Measurements from ENCODE around the gene BUD31.
"Not testable (repeated sequence)": the region's sequence is repeated elsewhere in the genome, so short reads cannot be mapped to it uniquely, and the experiment has no call there.

The BUD31 gene

DNA sequence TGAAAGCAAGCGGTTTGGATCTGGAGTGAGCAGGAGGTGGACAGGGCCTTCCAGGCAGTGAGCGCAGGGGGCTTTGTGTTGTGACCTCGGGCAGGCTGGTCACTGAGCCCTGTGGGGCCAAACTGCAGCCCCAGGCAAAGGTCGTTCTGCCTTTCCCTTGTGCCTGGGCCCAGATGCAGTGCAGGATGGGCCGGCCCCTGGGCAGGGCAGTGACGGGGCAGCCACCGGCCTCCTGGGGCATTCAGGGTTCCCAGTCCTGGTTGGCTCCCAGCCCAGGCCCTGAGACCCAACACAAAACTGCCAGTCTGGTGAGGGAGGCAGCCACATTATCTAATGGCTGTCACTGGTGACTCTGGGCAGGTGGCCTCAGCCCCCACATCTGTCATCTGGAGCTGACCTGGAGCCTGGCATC, 27.1 kb upstream of the BUD31 start:
- peak overlapping the region; percentile 53 for H3K4me3 ChIP-seq (ENCODE audit: low read depth, low read length)
- TF ChIP-seq CTCF (IDR thresholded peaks at IDR 0.05; ENCODE audit: borderline replicate concordance, insufficient read depth, low read depth, low read length): no peak

DNA sequence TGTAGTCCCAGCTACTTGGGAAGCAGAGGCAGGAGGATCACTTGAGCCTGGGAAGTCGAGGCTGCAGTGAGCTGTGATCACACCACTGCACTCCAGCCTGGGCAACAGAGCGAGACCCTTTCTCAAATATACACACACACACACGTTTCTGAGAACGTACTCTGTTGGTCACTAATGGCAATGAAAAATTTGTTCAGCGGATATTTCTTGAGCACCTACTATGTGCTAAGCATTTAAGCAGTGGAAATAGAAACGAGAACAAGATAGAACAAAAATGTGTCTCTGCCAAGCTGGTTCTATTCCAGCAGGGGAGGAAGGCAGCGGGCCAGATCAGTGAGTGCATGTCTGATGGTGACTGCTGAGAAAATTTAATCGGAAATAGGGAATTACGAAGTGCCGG, 25.6 kb upstream of the BUD31 start:
- TF ChIP-seq CTCF (IDR thresholded peaks at IDR 0.05; ENCODE audit: borderline replicate concordance, insufficient read depth, low read depth, low read length): no peak
- no peak overlapping the region for H3K4me3 ChIP-seq (ENCODE audit: low read depth, low read length)

DNA sequence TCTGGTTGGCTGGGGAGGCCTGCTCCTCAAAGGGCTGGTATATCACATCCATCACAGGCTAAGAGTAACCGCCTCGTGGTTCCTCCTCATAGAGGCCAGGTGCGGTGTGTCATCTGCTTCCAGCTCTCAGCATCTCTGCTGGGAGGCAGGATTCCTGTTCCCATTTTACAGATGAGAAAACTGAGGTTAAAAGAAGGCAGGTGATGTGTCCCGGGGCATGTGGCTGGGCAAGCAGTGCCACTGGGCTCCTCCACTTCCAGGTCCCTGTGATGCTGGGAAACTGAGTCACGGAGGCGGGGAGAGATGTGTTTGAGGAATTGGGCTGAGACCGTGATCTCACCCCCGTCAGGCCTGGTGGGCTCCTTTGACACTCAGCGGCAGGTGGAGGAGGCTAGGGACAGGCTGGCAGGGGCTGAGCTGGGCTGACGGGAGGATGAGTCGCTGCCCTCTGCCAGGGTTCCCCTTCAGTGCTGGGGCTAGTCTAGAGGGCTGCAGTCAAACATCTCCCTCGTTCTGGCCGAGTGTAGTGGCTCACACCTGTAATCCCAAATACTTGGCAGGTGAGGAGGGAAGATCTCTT, 24.9 kb upstream of the BUD31 start:
- TF ChIP-seq CTCF (IDR thresholded peaks at IDR 0.05; ENCODE audit: borderline replicate concordance, insufficient read depth, low read depth, low read length): no peak
- H3K4me3 ChIP-seq (ENCODE audit: low read depth, low read length): no peak overlapping the region

DNA sequence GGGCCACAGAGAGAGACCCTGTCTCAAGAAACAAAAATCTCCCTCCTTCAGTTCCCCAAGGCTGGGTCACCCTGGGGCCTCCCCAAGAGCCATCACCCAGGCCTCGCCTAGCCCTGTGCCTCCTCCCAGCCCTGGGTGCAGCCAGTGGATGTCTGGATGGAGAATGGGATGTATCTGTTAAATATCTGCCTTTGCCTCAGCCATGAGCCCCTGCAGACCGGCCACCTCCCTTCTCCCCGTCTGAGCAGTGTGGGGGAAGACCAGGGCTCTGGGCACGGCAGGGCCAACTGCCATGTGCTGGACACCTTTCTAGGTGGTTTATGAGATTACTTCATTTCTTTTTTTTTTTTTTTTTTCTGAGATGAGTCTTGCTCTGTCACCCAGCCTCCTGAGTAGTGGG, 24.2 kb upstream of the BUD31 start:
- no peak overlapping the region for H3K4me3 ChIP-seq (ENCODE audit: low read depth, low read length)
- TF ChIP-seq CTCF (IDR thresholded peaks at IDR 0.05; ENCODE audit: borderline replicate concordance, insufficient read depth, low read depth, low read length): no peak

DNA sequence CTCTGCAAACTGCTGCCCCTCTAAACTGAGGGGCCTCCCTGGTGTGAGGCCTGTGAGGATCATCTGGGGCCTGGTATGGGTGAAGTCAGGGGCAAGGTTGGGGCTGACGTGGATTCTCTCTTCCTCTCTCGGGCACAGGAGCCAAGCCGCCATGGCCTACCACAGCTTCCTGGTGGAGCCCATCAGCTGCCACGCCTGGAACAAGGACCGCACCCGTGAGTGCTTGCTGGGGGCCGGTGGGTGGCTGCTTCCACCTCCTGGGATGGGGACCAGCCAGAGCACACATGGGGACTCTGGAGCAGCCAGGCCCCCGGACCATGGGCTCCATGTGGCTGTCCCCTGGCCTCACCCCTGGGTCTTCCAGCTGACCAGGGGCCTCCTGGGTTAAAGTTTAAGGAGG, 23.2 kb upstream of the BUD31 start:
- TF ChIP-seq CTCF (IDR thresholded peaks at IDR 0.05; ENCODE audit: borderline replicate concordance, insufficient read depth, low read depth, low read length): no peak
- H3K4me3 ChIP-seq (ENCODE audit: low read depth, low read length): no peak overlapping the region

GRCh38 chr7:99386584-99387238, 22.1 kb upstream of the BUD31 start:
- TF ChIP-seq CTCF (IDR thresholded peaks at IDR 0.05; ENCODE audit: borderline replicate concordance, insufficient read depth, low read depth, low read length): 0 out of 2 replicates have a peak, but pooled peaks have one; percentile 17
- no peak overlapping the region for H3K4me3 ChIP-seq (ENCODE audit: low read depth, low read length)

- not testable (repeated sequence) for H3K4me3 ChIP-seq (ENCODE audit: low read depth, low read length)
Measured at GRCh38 chr7:99387239-99387635, 21.5 kb upstream of the BUD31 start.
